ENCODE data around the gene DGKZ.
"Not testable (repeated sequence)": the region's sequence is repeated elsewhere in the genome, so short reads cannot be mapped to it uniquely, and the experiment has no call there.

Gene DGKZ, protein sequence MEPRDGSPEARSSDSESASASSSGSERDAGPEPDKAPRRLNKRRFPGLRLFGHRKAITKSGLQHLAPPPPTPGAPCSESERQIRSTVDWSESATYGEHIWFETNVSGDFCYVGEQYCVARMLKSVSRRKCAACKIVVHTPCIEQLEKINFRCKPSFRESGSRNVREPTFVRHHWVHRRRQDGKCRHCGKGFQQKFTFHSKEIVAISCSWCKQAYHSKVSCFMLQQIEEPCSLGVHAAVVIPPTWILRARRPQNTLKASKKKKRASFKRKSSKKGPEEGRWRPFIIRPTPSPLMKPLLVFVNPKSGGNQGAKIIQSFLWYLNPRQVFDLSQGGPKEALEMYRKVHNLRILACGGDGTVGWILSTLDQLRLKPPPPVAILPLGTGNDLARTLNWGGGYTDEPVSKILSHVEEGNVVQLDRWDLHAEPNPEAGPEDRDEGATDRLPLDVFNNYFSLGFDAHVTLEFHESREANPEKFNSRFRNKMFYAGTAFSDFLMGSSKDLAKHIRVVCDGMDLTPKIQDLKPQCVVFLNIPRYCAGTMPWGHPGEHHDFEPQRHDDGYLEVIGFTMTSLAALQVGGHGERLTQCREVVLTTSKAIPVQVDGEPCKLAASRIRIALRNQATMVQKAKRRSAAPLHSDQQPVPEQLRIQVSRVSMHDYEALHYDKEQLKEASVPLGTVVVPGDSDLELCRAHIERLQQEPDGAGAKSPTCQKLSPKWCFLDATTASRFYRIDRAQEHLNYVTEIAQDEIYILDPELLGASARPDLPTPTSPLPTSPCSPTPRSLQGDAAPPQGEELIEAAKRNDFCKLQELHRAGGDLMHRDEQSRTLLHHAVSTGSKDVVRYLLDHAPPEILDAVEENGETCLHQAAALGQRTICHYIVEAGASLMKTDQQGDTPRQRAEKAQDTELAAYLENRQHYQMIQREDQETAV

DNA sequence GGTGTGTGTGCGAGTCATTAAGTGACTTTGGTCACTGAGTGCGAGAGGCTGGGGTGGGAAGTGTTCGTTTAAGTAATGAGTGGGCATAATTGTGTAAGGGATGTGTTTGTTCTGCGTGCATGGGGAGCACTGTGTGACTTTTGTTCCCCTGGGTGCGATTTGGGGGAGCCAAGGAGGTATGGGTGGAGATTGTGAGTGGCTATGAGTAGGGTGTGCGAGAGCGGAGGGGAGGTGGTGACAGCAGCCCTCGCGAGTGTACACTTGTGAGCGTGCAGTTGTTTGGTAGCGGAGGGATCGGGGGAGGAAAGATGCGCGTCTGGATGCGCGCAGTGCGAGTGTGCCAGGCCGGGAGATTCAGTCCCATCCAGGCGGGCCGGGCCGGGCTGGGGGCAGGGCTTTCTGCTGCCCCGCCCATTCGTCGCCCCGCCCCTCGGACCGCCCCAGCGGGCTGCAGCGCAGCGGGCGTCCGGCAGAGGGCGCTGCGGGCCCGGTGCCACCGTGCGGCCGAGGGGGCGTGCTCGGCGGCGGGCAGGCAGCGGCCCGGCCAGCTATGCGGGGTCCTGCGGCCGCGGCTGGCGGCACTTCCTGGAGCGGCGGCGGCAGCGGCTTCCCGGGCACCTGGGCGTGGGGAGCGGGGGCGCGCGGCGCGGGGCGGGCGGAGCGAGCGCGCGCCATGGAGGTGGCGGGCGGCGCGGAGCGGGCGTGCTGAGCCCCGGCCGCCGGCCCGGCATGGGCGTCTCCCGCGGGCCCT is at the start of gene DGKZ:
Gene DGKZ (plus strand): TSS at position 578 of the 751 bp plus-strand sequence. CDS start 197 bp downstream, outside the sequence.
- peak; percentile 59 to 86 for DNase-seq (ENCODE audit: extremely low read depth in 1 of 2, low read depth in 1 of 2)

DNA sequence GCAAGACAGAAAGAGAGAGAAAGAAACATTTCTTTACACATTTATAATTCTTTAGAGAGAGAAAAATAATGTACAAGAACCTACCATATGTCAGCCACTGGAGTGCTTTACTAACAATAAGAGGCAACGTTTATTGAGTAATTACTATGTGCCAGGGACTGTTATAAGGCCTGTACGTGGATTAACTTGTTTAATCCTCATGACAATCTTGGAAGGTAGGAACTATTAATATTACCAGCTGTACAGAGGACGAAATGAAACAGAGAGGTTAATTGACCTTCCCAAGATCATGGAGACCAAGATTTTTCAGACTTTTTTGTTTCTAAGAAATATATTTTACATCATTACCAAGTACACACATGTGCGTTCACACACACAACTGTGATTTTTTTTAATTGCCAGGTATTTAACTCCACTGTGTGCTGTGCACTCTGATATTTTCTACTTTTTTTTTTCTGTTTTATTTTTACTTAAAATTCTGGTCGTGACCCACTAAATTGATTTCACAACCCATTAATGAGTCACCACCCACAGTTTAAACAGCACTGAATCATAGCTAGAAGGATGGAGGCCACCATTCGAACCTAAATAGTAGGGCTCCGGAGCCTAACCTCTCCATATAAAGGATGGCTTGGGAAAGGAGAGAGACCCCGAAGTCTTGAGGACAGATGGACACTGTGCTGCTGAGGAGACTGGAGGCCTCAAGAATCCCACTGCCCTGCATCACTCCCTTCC is 48.4 kb upstream of the DGKZ start:
- no peak for DNase-seq (ENCODE audit: extremely low read depth in 1 of 2, low read depth in 1 of 2)

DNA sequence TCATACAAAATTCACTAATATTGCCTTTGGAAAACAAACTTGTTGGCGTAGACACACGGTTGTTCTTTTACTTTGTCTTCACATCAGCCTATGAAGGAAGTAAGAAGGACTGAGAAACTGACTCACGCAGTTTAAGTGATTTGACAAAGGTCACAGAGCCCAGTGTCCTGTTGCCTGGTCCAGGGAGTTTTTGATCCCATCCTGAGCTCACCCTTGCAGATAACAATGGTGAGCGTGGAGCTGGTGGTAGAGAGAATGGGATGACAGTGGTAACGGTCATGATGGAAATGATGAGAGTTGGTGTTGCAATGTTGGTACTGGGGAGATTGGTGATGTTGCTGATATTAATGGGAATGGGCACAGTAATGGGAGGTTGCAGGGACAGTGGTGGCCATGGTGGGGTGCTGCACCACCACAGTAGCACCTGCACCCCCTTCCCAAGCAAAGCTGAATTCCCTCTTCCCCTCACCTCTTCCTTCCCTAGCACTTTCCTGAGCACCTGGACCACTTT is 47.8 kb upstream of the DGKZ start:
- no peak for DNase-seq (ENCODE audit: extremely low read depth in 1 of 2, low read depth in 1 of 2)

DNA sequence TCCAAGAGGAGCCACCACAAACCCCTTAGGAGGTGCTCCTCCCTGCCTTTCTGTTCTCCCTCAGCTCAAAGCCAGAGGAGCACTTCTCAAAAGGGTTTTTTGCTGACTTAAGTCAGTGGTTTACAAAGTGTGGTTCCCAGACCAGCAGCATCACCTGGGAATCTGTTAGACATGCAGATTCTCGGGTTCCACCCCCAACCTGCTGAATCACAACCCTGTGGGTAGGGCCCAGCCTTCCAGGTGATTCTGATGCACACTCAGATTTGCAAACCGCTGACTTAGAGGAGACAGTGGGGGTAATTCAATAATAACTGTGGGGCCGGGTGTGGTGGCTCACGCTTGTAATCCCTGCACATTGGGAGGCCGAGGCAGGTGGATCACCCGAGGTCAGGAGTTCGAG is 47.0 kb upstream of the DGKZ start:
- no peak for DNase-seq (ENCODE audit: extremely low read depth in 1 of 2, low read depth in 1 of 2)

DNA sequence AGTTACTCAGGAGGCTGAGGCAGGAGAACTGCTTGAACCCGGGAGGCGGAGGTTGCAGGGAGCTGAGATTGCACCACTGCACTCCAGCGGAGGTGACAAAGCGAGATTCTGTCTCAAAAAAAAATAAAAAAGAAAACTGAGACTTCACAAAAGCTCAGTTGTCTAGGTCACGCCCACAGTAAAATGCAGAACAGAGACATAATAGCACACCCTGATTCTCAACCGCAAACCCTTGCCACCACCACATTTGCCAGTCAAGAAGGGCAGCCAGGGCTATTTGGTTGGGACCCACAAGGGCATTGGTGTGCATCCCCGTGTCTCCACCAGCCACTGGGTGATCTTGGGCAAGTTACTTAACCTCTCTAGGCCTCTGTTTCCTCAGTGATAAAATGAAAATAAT is 44.4 kb upstream of the DGKZ start:
- no peak for DNase-seq (ENCODE audit: extremely low read depth in 1 of 2, low read depth in 1 of 2)

DNA sequence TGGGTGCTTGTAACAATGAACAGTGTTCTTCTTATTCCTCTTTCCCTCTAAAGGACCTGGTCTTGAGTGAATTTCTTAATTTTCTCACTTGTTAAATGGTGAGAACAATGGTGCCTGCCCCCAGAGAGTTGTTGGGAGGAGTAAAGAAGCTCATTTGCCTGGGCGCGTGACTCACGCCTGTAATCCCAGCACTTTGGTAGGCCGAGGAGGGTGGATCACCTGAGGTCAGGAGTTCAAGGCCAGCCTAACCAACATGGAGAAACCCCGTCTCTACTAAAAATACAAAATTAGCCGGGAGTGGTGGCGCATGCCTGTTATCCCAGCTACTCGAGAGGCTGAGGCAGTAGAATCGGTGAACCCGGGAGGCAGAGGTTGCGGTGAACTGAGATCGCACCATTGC is 43.2 kb upstream of the DGKZ start:
- DNase-seq (ENCODE audit: extremely low read depth in 1 of 2, low read depth in 1 of 2) = not testable (repeated sequence)

DNA sequence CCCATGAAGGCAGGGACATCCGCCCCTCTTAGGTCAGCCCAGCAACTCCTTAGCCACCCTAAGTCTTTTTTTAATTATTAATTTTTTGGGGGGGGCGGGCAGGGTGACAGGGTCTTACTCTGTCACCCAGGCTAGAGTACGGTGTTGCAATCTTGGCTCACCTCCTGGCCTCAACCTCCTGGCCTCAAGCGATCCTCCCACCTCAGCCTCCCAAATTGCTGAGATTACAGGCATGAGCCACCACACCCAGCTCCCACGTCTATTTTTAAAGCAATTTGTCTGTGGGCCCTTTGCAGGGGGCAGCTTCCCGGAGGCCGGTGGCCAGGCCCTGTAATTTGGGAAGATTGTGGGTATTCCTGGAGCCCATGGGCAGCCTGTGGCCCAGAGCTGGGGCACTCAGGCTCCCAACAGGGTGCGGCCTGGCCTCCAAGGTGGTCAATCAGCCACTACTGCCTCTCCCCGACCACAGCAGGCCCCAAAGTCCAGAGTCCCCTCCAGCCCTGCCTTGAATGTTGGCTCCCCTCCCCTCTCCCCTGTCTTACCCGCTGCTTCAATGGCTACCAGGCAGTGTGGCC is 42.6 kb upstream of the DGKZ start:
- no peak for DNase-seq (ENCODE audit: extremely low read depth in 1 of 2, low read depth in 1 of 2)

DNA sequence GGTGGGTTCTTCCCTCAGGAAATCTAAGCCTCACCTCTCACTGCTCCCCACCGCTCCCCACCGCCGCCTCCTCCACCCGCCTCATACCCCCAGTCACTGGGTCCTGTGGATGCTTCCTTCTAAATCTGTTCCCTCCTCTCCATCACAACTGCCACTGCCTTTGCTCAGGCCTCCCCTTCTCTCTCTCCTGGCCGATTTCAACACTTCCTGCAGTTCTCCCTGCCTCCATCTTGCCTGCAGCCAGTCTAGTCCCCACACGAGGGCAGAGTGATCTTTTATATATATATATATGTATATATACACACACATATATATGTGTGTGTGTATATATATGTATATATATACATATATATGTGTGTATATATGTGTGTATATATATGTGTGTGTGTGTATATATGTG is 42.0 kb upstream of the DGKZ start:
- no peak for DNase-seq (ENCODE audit: extremely low read depth in 1 of 2, low read depth in 1 of 2)

DNA sequence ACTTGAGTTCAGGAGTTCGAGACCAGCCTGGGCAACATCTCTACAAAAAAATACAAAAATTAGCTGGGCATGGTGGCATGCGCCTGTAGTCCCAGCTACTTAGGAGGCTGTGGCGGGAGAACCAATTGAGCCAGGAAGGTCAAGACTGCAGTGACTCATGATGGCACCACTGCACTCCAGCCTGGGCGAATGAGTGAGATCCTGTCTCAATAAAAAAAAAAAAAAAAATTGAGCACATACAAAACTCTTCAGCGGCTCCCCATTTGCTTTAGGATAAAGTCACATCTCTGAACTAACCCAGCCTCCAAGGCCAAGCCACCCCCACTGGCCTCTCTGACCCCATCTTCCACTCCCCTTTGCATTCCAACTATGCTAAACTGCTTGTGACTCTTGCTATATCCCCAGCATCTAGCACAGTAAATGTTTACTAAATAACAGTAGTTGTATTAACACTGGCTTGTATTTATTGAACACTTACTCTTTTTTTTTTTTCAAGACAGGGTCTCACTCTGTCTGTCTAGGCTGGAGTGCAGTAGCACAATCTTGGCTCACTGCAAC is 40.9 kb upstream of the DGKZ start:
- DNase-seq (ENCODE audit: extremely low read depth in 1 of 2, low read depth in 1 of 2) = no peak

DNA sequence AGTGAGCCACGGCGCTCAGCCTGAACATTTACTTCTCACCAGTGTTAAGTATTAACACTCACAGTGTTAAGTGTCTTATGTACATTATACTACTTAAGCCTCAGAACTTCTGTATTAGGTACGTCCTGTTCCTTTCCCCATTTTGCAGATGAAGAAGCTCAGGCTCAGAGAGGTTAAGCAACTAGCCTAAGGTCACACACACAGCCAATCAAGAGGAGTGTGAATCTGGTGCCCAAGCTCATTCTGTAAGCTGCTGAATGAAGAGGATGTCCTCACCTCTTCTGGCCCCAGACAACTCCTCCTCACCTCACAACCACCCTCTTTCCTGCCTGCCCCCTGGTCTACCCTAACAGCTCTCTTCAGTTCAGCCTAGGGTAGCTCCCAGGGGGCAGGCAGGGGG is 39.9 kb upstream of the DGKZ start:
- DNase-seq (ENCODE audit: extremely low read depth in 1 of 2, low read depth in 1 of 2) = no peak

DNA sequence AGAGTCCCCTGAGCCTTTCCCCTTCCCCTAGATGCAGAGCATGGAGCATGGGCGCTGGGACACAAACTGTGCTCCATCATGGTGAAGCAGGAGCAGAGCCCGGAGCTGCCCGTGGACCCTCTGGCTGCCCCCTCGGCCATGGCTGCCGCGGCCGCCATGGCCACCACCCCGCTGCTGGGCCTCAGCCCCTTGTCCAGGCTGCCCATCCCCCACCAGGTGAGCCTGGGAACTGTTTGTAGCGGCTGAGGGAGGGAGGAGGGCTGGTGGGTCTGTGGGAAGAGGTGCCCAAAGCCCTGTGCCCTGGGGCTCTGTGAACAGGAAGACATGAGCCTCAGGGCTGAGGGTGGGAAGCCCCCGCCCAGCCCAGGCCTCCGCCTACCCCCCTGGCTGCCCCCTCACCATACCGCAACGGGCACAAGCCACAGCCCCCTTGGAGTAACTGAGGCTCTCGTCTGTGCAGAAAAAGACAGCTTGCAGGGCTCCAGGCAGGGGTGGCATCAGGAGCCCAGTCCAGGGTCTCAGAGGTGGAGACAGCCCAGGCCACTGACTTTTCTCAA is 39.4 kb upstream of the DGKZ start:
- DNase-seq (ENCODE audit: extremely low read depth in 1 of 2, low read depth in 1 of 2) = no peak

DNA sequence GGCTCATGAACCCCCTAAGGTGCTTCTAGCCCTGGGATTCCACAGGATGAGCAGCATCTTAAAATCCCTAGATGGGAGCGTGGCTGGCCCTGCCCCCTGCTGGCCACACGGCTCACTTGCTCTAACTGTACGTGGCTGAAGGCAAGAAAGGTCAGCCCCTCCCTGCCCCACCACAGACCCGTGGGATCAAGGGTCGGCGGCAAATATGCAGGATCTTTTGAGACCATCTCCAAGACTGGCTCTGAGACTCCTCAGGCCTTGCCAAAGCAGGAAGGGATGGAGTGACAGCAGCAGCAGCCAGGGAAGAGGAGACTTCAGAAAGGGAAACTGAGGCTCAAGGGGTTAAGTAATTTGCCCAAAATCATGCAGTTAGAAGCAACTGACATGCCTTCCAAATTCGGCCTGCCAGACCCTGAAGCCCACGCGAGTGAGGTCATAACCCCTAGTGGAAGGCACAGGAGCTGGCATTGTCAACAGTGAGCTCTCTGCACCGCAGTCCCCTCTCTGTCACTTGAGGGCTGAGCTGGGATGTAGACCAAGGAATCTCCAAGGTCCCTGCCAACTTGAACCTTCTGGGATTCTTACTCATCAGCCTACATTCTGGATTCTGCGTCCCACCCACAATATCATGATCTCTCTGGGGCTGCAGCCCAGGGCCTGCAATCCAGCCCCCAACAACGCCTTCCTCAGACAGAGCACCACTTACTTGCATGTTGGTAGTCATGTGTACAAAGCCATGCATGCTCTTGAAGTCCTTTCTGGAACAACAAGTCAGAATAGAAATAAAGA is 38.4 kb upstream of the DGKZ start:
- peak in 1 of 2 donors; percentile 51 for DNase-seq (ENCODE audit: extremely low read depth in 1 of 2, low read depth in 1 of 2)

DNA sequence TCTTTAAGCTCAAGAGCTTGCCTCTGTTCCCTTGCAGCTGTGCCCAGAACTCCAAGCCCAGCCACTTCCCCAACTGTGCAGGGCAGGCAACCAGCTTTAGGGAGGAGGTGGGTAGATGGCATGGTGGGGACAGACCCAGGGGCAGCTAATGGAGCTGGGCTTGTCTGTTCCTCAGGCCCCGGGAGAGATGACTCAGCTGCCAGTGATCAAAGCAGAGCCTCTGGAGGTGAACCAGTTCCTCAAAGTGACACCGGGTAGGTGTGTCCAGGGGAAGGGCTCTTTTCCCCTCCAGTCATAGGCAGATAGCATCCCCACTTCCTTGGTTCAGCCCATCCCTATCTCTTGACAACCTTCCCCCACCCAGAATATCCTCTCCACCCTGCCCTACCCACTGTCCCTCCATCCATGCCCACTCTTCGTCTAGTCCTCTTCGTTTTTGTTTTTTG is 37.4 kb upstream of the DGKZ start:
- no peak for DNase-seq (ENCODE audit: extremely low read depth in 1 of 2, low read depth in 1 of 2)

DNA sequence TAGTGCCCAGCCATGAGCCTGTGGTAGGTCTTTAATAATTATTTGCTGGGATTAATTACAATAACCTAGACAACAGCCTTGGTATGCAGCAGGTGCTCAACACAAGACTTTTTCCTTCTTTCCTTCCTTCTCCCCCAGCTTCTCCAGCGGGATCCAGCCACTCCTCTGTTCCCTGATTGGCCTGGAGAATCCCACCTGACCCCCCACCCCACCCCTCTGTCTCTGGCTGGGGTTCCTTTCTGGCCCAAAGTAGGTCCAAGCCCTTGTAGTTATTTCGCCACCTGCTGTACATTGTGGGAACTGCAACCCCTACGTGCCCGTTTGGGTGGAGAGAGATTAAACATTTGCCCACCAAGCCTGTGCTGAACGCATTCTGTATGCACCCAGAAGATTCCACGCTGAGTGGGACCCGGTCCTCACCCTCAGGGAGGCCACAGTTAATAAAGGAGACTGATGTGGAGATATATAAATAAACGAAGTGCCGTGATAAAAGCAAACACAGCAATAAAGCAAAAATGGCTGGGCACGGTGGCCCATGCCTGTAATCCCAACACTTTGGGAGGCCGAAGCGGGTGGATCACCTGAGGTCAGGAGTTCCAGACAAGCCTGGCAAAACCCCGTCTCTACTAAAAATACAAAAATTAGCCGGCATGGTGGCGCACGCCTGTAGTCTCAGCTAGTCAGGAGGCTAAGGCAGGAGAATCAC is 32.1 kb upstream of the DGKZ start:
- DNase-seq (ENCODE audit: extremely low read depth in 1 of 2, low read depth in 1 of 2) = peak; percentile 42 to 56

DNA sequence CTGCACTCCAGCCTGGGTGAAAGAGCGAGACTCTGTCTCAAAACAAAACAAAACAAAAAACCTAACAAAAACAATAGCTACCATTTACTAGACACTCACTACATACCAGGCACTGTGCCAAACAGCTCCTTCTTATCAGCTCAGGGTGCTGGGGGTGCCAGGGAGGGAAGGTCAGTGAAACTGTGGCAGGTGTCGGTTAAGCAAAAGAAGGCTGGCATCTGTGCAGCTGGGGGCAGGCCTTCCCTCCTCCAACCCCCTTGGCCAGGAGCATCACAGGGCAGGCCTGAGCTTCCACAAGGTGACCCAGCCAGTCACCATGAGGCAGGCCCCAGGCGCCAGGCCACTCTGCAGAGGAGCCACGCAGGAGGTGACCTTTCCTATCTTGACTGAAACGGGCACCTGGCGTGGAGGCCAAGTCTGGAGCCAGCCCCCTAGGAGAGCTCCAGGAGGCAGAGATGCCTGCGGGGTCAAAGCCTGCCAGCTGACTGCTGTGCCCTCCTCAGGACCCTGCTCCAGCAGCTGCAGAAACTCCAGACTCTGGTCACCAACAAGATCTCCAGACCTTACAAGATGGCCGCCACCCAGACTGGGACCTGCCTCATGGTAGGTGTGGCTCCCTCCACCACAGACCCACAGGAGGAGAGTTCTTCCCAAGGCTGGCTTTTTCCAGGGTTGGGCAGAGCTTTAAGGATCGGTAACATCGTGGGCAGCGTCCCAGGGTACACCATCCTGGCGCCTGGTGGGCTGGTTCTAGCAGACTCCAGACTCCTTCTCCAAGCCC is 31.3 kb upstream of the DGKZ start:
- DNase-seq (ENCODE audit: extremely low read depth in 1 of 2, low read depth in 1 of 2) = no peak

DNA sequence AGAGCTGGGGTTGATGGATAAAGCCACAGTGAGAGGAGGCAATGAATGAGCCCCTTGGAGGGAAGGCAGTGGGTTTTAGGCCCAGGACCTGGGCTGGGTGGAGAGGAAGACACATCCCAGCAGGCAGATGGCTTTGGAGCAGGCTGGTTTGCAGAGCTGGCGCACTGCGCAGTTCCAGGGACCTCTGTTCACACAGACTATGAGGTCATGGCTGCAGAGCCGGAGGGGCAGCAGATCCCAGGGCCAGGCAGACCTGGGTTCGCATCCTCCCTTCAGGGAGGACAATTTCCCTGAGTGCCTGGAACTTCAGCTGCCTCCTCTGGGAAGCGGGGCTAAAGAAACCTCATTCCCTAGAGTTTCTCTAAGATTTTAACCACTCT is 28.2 kb upstream of the DGKZ start:
- no peak for DNase-seq (ENCODE audit: extremely low read depth in 1 of 2, low read depth in 1 of 2)

DNA sequence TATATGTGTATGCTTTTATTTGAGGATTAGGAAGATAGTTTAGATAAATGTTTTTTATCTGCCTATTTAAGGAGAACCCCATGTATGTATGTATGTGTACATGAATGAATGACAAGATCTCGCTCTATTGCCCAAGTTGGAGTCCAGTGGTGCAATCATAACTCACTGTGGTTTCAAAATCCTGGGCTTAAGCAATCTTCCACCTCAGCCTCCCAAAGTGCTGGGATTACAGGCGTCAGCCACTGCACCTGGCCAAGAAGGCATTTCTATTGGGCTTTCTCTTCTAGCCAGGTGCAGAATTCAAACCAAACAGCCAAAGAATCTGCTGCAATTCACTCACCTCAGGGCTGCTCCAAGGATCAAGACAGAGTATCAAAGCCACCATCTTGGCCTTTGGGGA is 25.5 kb upstream of the DGKZ start:
- no peak for DNase-seq (ENCODE audit: extremely low read depth in 1 of 2, low read depth in 1 of 2)

All from activated CD8-positive, alpha-beta memory T cell treated with anti-CD3 and anti-CD28 coated beads for 1 hour (primary cell).